ENCODE measurements around the gene MLXIPL. TPM values are rescaled to one million over a fixed set of nuclear protein-coding genes. Genes with fewer than 3 reads are reported as not detected.

The MLXIPL gene
- total and polyA plus RNA-seq, 4 donors: 50.3 to 384 (median 232) TPM

- Histone ChIP-seq H3K4me3 (ENCODE audit: low read depth in 1 of 3, low read length in 3 of 3) (no peak overlapping the region), H3K27me3 (ENCODE audit: control insufficient read depth in 4 of 4, insufficient read depth in 4 of 4, low read length in 3 of 4) (no peaks in the 10 kb centered on the region), H3K9me3 (ENCODE audit: control insufficient read depth in 4 of 4, low read length in 3 of 4) (no peaks in the 10 kb centered on the region), H3K9ac (ENCODE audit: low read depth in 1 of 2, low read length in 2 of 2) (no peak overlapping the region), H3K27ac (ENCODE audit: low read depth in 1 of 2, low read length in 2 of 2) (peak overlapping the region in 1 of 2 donors; percentile 17), H3K4me1 (ENCODE audit: control insufficient read depth in 4 of 4, insufficient read depth in 4 of 4, low read length in 3 of 4) (peaks cover 2 to 34% (median 24%) of the 10 kb centered on the region in 4 donors), H3K36me3 (ENCODE audit: control insufficient read depth in 4 of 4, insufficient read depth in 3 of 4, low read depth in 1 of 4, low read length in 3 of 4) (no peaks in the 10 kb centered on the region)
- WGBS: 68% methylated on average over 9 of the region's 9 CpGs
- DNase-seq (ENCODE audit: low spot score): no peak
- TF ChIP-seq HNF4A (conservative IDR thresholded peaks at IDR 0.05): peak in 1 of 2 donors; percentile 4
- no peak for TF ChIP-seq REST (IDR thresholded peaks at IDR 0.05)
Observed at GRCh38 chr7:73649576-73649975, 25.3 kb upstream of the MLXIPL start.

GRCh38 chr7:73648593-73649332 is 24.4 kb upstream of the MLXIPL start:
- DNase-seq (ENCODE audit: low spot score): no peak
- Histone ChIP-seq H3K9ac (ENCODE audit: low read depth in 1 of 2, low read length in 2 of 2) (peak overlapping the region in 1 of 2 donors; percentile 59), H3K27me3 (ENCODE audit: control insufficient read depth in 4 of 4, insufficient read depth in 4 of 4, low read length in 3 of 4) (no peaks in the 10 kb centered on the region), H3K4me3 (ENCODE audit: low read depth in 1 of 3, low read length in 3 of 3) (no peak overlapping the region), H3K36me3 (ENCODE audit: control insufficient read depth in 4 of 4, insufficient read depth in 3 of 4, low read depth in 1 of 4, low read length in 3 of 4) (no peaks in the 10 kb centered on the region), H3K4me1 (ENCODE audit: control insufficient read depth in 4 of 4, insufficient read depth in 4 of 4, low read length in 3 of 4) (peaks cover 2 to 34% (median 24%) of the 10 kb centered on the region in 4 donors), H3K27ac (ENCODE audit: low read depth in 1 of 2, low read length in 2 of 2) (peak overlapping the region; percentile 44 to 56), H3K9me3 (ENCODE audit: control insufficient read depth in 4 of 4, low read length in 3 of 4) (no peaks in the 10 kb centered on the region)
- TF ChIP-seq ZBTB33 (IDR thresholded peaks at IDR 0.05) (no peak), FOXA2 (IDR thresholded peaks at IDR 0.05) (no peak), EGR1 (IDR thresholded peaks at IDR 0.05; ENCODE audit: low read depth in 2 of 2) (no peak), JUND (IDR thresholded peaks at IDR 0.05) (no peak), FOXA1 (IDR thresholded peaks at IDR 0.05) (no peak), HNF4G (IDR thresholded peaks at IDR 0.05) (no peak), REST (IDR thresholded peaks at IDR 0.05) (no peak), TAF1 (conservative IDR thresholded peaks at IDR 0.05) (no peak), GABPA (IDR thresholded peaks at IDR 0.05 in 1 of 2, conservative IDR thresholded peaks at IDR 0.05 in 1 of 2) (no peak)
- WGBS: 59% methylated on average over 1 of the region's 1 CpG

Measured in liver (tissue), 9 donors.